Naive thymus-derived CD4-positive, alpha-beta T cell (primary cell): ENCODE results near the gene GMDS. TPM values are rescaled to one million over a fixed set of nuclear protein-coding genes. Genes with fewer than 3 reads are reported as not detected.

Experiments used
- ATAC-seq: fragments of 150-1000 bp; cut with Tn5 transposase; 2 replicates; pipeline ENCODE4 v1.10.0; 2021; ENCODE audit warnings: mild to moderate bottlenecking, moderate library complexity
- CTCF ChIA-PET: fragments of 350-600 bp; sonication (Branson Sonifier 250); formaldehyde crosslinking; loops from one replicate; lab custom pipeline; 2021; ENCODE audit warnings: antibody characterized with exemption; lab: Charles Lee
- POLR2A ChIA-PET: fragments of 350-600 bp; sonication (Branson Sonifier 250); formaldehyde crosslinking; loops from one replicate; lab custom pipeline; 2021; ENCODE audit warnings: antibody characterized with exemption, inconsistent platforms; lab: Charles Lee
- DNase-seq, 9 donors: peaks; one replicate each; pipeline versions ENCODE4 v3.0.0 to v3.0.0-alpha.2; 2020 to 2022; ENCODE audit warnings: mixed read lengths in 1 of 9
- H3K27ac ChIP-seq: one replicate; pipeline ENCODE4 v1.7.0; 2013; ENCODE audit warnings: mild to moderate bottlenecking, low read depth, low read length, moderate library complexity
- H3K27me3 ChIP-seq, 2 donors: one replicate each; pipeline ENCODE4 v1.7.0; 2013; ENCODE audit warnings: low read length in 2 of 2, mild to moderate bottlenecking in 2 of 2, moderate library complexity in 2 of 2; ENCODE audit not compliant: control insufficient read depth in 2 of 2, insufficient read depth in 2 of 2
- H3K36me3 ChIP-seq, 3 experiments: 1 replicate in 2 of 3; 2 replicates in 1 of 3; pipeline ENCODE4 v1.7.0; 2013; ENCODE audit warnings: low read length in 3 of 3, mild to moderate bottlenecking in 3 of 3, moderate library complexity in 1 of 3; ENCODE audit not compliant: insufficient read depth in 3 of 3, control insufficient read depth in 2 of 3
- H3K4me1 ChIP-seq, 2 donors: one replicate each; pipeline ENCODE4 v1.7.0; 2013; ENCODE audit warnings: low read length in 2 of 2, mild to moderate bottlenecking in 2 of 2, moderate library complexity in 1 of 2; ENCODE audit not compliant: control insufficient read depth in 2 of 2, insufficient read depth in 2 of 2
- H3K4me3 ChIP-seq: 2 replicates; pipeline ENCODE4 v1.7.0; 2013; ENCODE audit warnings: mild to moderate bottlenecking, low read length
- H3K9me3 ChIP-seq, 3 experiments: 1 replicate in 2 of 3; 2 replicates in 1 of 3; pipeline ENCODE4 v1.7.0; 2013; ENCODE audit warnings: low read length in 3 of 3; ENCODE audit not compliant: control insufficient read depth in 2 of 3
- H3K27ac Mint-ChIP-seq, 9 donors: one replicate each; pipeline ENCODE4 v1.8.0; 2020 to 2022; ENCODE audit warnings: mixed read lengths in 9 of 9, mild to moderate bottlenecking in 8 of 9, moderate library complexity in 5 of 9, inconsistent platforms in 2 of 9
- H3K27me3 Mint-ChIP-seq, 5 donors: one replicate each; pipeline ENCODE4 v1.8.0; 2021 to 2022; ENCODE audit warnings: mixed read lengths in 5 of 5, mild to moderate bottlenecking in 1 of 5
- H3K36me3 Mint-ChIP-seq, 5 donors: one replicate each; pipeline ENCODE4 v1.8.0; 2020 to 2022; ENCODE audit warnings: mixed read lengths in 5 of 5, mild to moderate bottlenecking in 3 of 5, inconsistent platforms in 1 of 5
- H3K4me1 Mint-ChIP-seq, 7 donors: one replicate each; pipeline ENCODE4 v1.8.0; 2020 to 2022; ENCODE audit warnings: mixed read lengths in 7 of 7, mild to moderate bottlenecking in 3 of 7, inconsistent platforms in 1 of 7
- H3K4me3 Mint-ChIP-seq, 10 donors: one replicate each; pipeline ENCODE4 v1.8.0; 2020 to 2022; ENCODE audit warnings: mild to moderate bottlenecking in 10 of 10, mixed read lengths in 10 of 10, moderate library complexity in 6 of 10, inconsistent platforms in 2 of 10
- H3K9me3 Mint-ChIP-seq, 11 donors: one replicate each; pipeline ENCODE4 v1.8.0; 2020 to 2022; ENCODE audit warnings: mixed read lengths in 11 of 11, mild to moderate bottlenecking in 4 of 11, inconsistent platforms in 1 of 11, moderate library complexity in 1 of 11
- intact Hi-C, 2 donors: fragments of 100-400 bp; cut with micrococcal nuclease; formaldehyde crosslinking; loops; one replicate each; pipeline ENCODE4 v1.15.1; 2023
- polyA plus RNA-seq, 2 donors: library from polyadenylated mRNA; unstranded; fragments of 300-500 nt; fragmentation: Illumina TruSeq; gene quantifications; one replicate each; pipeline ENCODE4 v1.2.3, GENCODE V29; 2021
- total RNA-seq, 6 experiments: library from RNA in 5 of 6; stranded (reverse) in 5 of 6; gene quantifications; 1 replicate in 5 of 6; 2 replicates in 1 of 6; pipeline ENCODE4 v1.2.3 and lab custom pipeline; 2021 to 2026

Gene GMDS
- total and polyA plus RNA-seq, 7 experiments from 2014 or later = 12.7 to 33.9 (median 18.3) TPM

GRCh38 chr6:2094642-2095041, 150.8 kb downstream of the GMDS start:
- no peaks in the 10 kb centered on the region for H3K27me3 Mint-ChIP-seq
- H3K27ac Mint-ChIP-seq = no peak overlapping the region
- Histone ChIP-seq H3K4me3 (no peak overlapping the region), H3K4me1 (no peaks in the 10 kb centered on the region), H3K9me3 (no peaks in the 10 kb centered on the region), H3K36me3 (no peaks in the 10 kb centered on the region), H3K27me3 (no peaks in the 10 kb centered on the region), H3K27ac (no peak overlapping the region)
- ATAC-seq (no peak), DNase-seq (no peak)
- peaks cover 0 to 23% (median 10%) of the 10 kb centered on the region in 5 donors for H3K36me3 Mint-ChIP-seq
- no peaks in the 10 kb centered on the region for H3K4me1 Mint-ChIP-seq
- no peak overlapping the region for H3K4me3 Mint-ChIP-seq
- ChIA-PET POLR2A (no interaction called here), CTCF (no interaction called here)
- intact Hi-C loops = no loop called here
- H3K9me3 Mint-ChIP-seq = no peaks in the 10 kb centered on the region

GRCh38 chr6:2086326-2086965, 159.0 kb downstream of the GMDS start:
- Mint-ChIP-seq H3K4me3 (no peak overlapping the region), H3K9me3 (peaks cover 0 to 16% (median under 1%) of the 10 kb centered on the region in 11 donors), H3K4me1 (peaks cover 8 to 20% (median 17%) of the 10 kb centered on the region in 7 donors), H3K27ac (no peak overlapping the region), H3K27me3 (peaks cover 0 to 6% (median 0%) of the 10 kb centered on the region in 5 donors), H3K36me3 (peaks cover under 1 to 45% (median 20%) of the 10 kb centered on the region in 5 donors)
- no peaks in the 10 kb centered on the region for H3K9me3 ChIP-seq
- no peaks in the 10 kb centered on the region for H3K4me1 ChIP-seq
- no peaks in the 10 kb centered on the region for H3K36me3 ChIP-seq
- CTCF ChIA-PET = no interaction called here
- H3K27ac ChIP-seq = no peak overlapping the region
- no peaks in the 10 kb centered on the region for H3K27me3 ChIP-seq
- no peak overlapping the region for H3K4me3 ChIP-seq
- no peak for DNase-seq
- intact Hi-C loops = no loop called here
- ATAC-seq = no peak
- POLR2A ChIA-PET = no interaction called here

- no peak for DNase-seq
- H3K27ac Mint-ChIP-seq = no peak overlapping the region
- peaks cover 0 to 6% (median 0%) of the 10 kb centered on the region in 5 donors for H3K27me3 Mint-ChIP-seq
- H3K4me1 Mint-ChIP-seq = peaks cover 10 to 24% (median 19%) of the 10 kb centered on the region in 7 donors
- no peaks in the 10 kb centered on the region for H3K36me3 ChIP-seq
- no peaks in the 10 kb centered on the region for H3K27me3 ChIP-seq
- H3K9me3 Mint-ChIP-seq = peaks cover 0 to 24% (median 3%) of the 10 kb centered on the region in 11 donors
- ATAC-seq = no peak
- ChIA-PET CTCF (no interaction called here), POLR2A (no interaction called here)
- H3K4me3 ChIP-seq = no peak overlapping the region
- no peak overlapping the region for H3K4me3 Mint-ChIP-seq
- no peaks in the 10 kb centered on the region for H3K4me1 ChIP-seq
- peaks cover 0 to 1% (median 0%) of the 10 kb centered on the region in 3 experiments for H3K9me3 ChIP-seq
- no peak overlapping the region for H3K27ac ChIP-seq
- intact Hi-C loops = no loop called here
- peaks cover 4 to 44% (median 13%) of the 10 kb centered on the region in 5 donors for H3K36me3 Mint-ChIP-seq
Observed at GRCh38 chr6:2085657-2086056, 159.7 kb downstream of the GMDS start.

- ChIA-PET CTCF (no interaction called here), POLR2A (no interaction called here)
- no peak overlapping the region for H3K4me3 ChIP-seq
- H3K36me3 ChIP-seq = no peaks in the 10 kb centered on the region
- ATAC-seq (peak; percentile 29), DNase-seq (peak in 1 of 9 donors; percentile 33)
- Mint-ChIP-seq H3K36me3 (peaks cover 14 to 48% (median 34%) of the 10 kb centered on the region in 5 donors), H3K9me3 (peaks cover 8 to 62% (median 25%) of the 10 kb centered on the region in 11 donors), H3K27ac (peak overlapping the region in 1 of 9 donors; percentile 10), H3K4me3 (peak overlapping the region in 3 of 10 donors; percentile 18 to 69 (median 39)), H3K4me1 (peaks cover 10 to 26% (median 23%) of the 10 kb centered on the region in 7 donors), H3K27me3 (peaks cover 0 to 3% (median 0%) of the 10 kb centered on the region in 5 donors)
- H3K4me1 ChIP-seq = no peaks in the 10 kb centered on the region
- H3K9me3 ChIP-seq = peaks cover 0 to 12% (median 0%) of the 10 kb centered on the region in 3 experiments
- no peaks in the 10 kb centered on the region for H3K27me3 ChIP-seq
- intact Hi-C loops = loop anchor here in 1 of 2 donors (5.0 kb wide), 1 partner anchor 39 kb away; no protein-coding TSS in a partner anchor
- H3K27ac ChIP-seq = no peak overlapping the region
Observed at GRCh38 chr6:2081155-2082138, 164.0 kb downstream of the GMDS start.

- Mint-ChIP-seq H3K9me3 (peaks cover 8 to 62% (median 25%) of the 10 kb centered on the region in 11 donors), H3K36me3 (peaks cover 17 to 41% (median 28%) of the 10 kb centered on the region in 5 donors), H3K27me3 (peaks cover 0 to 3% (median 0%) of the 10 kb centered on the region in 5 donors), H3K4me3 (no peak overlapping the region), H3K27ac (no peak overlapping the region), H3K4me1 (peaks cover 10 to 26% (median 23%) of the 10 kb centered on the region in 7 donors)
- H3K27me3 ChIP-seq = no peaks in the 10 kb centered on the region
- ATAC-seq (no peak), DNase-seq (no peak)
- H3K27ac ChIP-seq = no peak overlapping the region
- H3K4me1 ChIP-seq = no peaks in the 10 kb centered on the region
- CTCF ChIA-PET = no interaction called here
- H3K4me3 ChIP-seq = no peak overlapping the region
- intact Hi-C loops = no loop called here
- H3K36me3 ChIP-seq = no peaks in the 10 kb centered on the region
- POLR2A ChIA-PET = no interaction called here
- peaks cover 0 to 12% (median 0%) of the 10 kb centered on the region in 3 experiments for H3K9me3 ChIP-seq
Observed at GRCh38 chr6:2078888-2079287, 166.5 kb downstream of the GMDS start.

GRCh38 chr6:2077826-2078225, 167.6 kb downstream of the GMDS start:
- Mint-ChIP-seq H3K4me3 (no peak overlapping the region), H3K27ac (no peak overlapping the region), H3K4me1 (peaks cover 10 to 23% (median 18%) of the 10 kb centered on the region in 7 donors), H3K27me3 (no peaks in the 10 kb centered on the region), H3K36me3 (peaks cover 17 to 45% (median 28%) of the 10 kb centered on the region in 5 donors), H3K9me3 (peaks cover 8 to 56% (median 25%) of the 10 kb centered on the region in 11 donors)
- ChIA-PET CTCF (no interaction called here), POLR2A (no interaction called here)
- Histone ChIP-seq H3K27ac (no peak overlapping the region), H3K9me3 (peaks cover 0 to 12% (median 0%) of the 10 kb centered on the region in 3 experiments), H3K36me3 (no peaks in the 10 kb centered on the region), H3K4me1 (no peaks in the 10 kb centered on the region), H3K27me3 (no peaks in the 10 kb centered on the region), H3K4me3 (no peak overlapping the region)
- DNase-seq (no peak), ATAC-seq (no peak)
- intact Hi-C loops = no loop called here
